HepG2 (cell line): Measurements from ENCODE around the gene SGIP1. TPM values are rescaled to one million over a fixed set of nuclear protein-coding genes. Genes with fewer than 3 reads are reported as not detected.

Source experiments
- ATAC-seq: fragments of 200-7000 bp; cut with Tn5 transposase; 3 replicates; pipeline ENCODE4 v1.9.1; 2020; ENCODE audit warnings: mild to moderate bottlenecking, moderate library complexity
- BruUV-seq: library from RNA; stranded (reverse); fragments of 400-500 nt; replicated peaks from 2 replicates; lab custom pipeline; 2021; lab: Mats Ljungman, UMichigan
- CTCF ChIA-PET: fragments of 300-600 bp; formaldehyde crosslinking; extraction: SDS; loops from one replicate; lab custom pipeline; 2021; ENCODE audit warnings: low total read pairs, inconsistent platforms, low intra/inter-chr PET ratio; lab: Yijun Ruan, JAX
- POLR2A ChIA-PET: fragments of 350-600 bp; sonication (Branson Sonifier 250); formaldehyde crosslinking; loops from one replicate; lab custom pipeline; 2020; ENCODE audit warnings: antibody characterized with exemption, inconsistent platforms; lab: Yijun Ruan, JAX
- DNase-seq: peaks from one replicate; pipeline ENCODE4 v3.0.0-alpha.2; 2015; ENCODE audit warnings: low spot score
- FAIRE-seq: peaks from 3 replicates; lab custom pipeline; 2011; peaks lifted over from hg19 to GRCh38; lab: Jason Lieb, UNC
- H2AFZ ChIP-seq: one replicate; pipeline ENCODE4 v1.6.1; 2011; ENCODE audit warnings: low read length, inconsistent platforms
- H3K27ac ChIP-seq: fragments of 300-600 bp; 3 replicates; pipeline ENCODE4 v1.8.0; 2011; ENCODE audit warnings: mixed run types, mild to moderate bottlenecking, mixed read lengths, low read length, inconsistent platforms; ENCODE audit not compliant: insufficient read depth; ENCODE audit errors: extremely low read length
- H3K27me3 ChIP-seq, 2 experiments: fragments of 200-600 bp in 1 of 2; 2 replicates in 1 of 2; 3 replicates in 1 of 2; pipeline versions ENCODE4 v1.6.0 to v1.8.0; 2011; ENCODE audit warnings: low read length in 2 of 2, mild to moderate bottlenecking in 2 of 2, moderate library complexity in 2 of 2, inconsistent platforms in 1 of 2; ENCODE audit not compliant: insufficient read depth in 2 of 2, control insufficient read depth in 1 of 2
- H3K36me3 ChIP-seq, 2 experiments: fragments of 200-600 bp in 1 of 2; replicated peaks in 1 of 2; 2 replicates in 1 of 2; 3 replicates in 1 of 2; pipeline versions ENCODE4 v1.5.1 to v1.8.0; 2011; ENCODE audit warnings: low read length in 2 of 2, inconsistent platforms in 1 of 2; ENCODE audit not compliant: insufficient read depth in 2 of 2, control insufficient read depth in 1 of 2
- H3K4me1 ChIP-seq: 2 replicates; pipeline ENCODE4 v1.5.1; 2012; ENCODE audit warnings: low read length, inconsistent platforms; ENCODE audit not compliant: insufficient read depth
- H3K4me2 ChIP-seq: 2 replicates; pipeline ENCODE4 v1.6.0; 2011; ENCODE audit warnings: low read depth, low read length, inconsistent platforms
- H3K4me3 ChIP-seq, 3 experiments: fragments of 200-600 bp in 1 of 3; sonication (generic), shearing (Covaris generic) in 1 of 3; replicated peaks in 1 of 3; 2 replicates each; pipeline ENCODE4 v1.5.1; 2011 to 2016; ENCODE audit warnings: low read length in 3 of 3, inconsistent platforms in 2 of 3, low read depth in 2 of 3, mild to moderate bottlenecking in 2 of 3, control low read depth in 1 of 3, mixed read lengths in 1 of 3; ENCODE audit not compliant: insufficient read depth in 1 of 3
- H3K79me2 ChIP-seq: one replicate; pipeline ENCODE4 v1.6.1; 2011; ENCODE audit warnings: low read length, inconsistent platforms; ENCODE audit not compliant: insufficient read depth
- H3K9ac ChIP-seq: 2 replicates; pipeline ENCODE4 v1.6.0; 2011; ENCODE audit warnings: mild to moderate bottlenecking, low read depth, low read length, inconsistent platforms; ENCODE audit not compliant: insufficient read depth
- H3K9me3 ChIP-seq: 2 replicates; pipeline ENCODE4 v1.5.1; 2012; ENCODE audit warnings: mild to moderate bottlenecking, low read length
- H4K20me1 ChIP-seq: 2 replicates; pipeline ENCODE4 v1.6.0; 2011; ENCODE audit warnings: inconsistent platforms, mild to moderate bottlenecking, low read length, moderate library complexity; ENCODE audit not compliant: insufficient read depth
- GABPB1 ChIP-seq: IDR thresholded peaks from 2 replicates; pipeline ENCODE4 v1.6.1; 2016; ENCODE audit warnings: mild to moderate bottlenecking, missing genetic modification reagents, moderate library complexity, missing compliant biosample characterization
- ZNF331 ChIP-seq: sonication (generic); formaldehyde crosslinking; IDR thresholded peaks from 2 replicates; pipeline ENCODE4 v1.4.0; 2020; ENCODE audit warnings: missing genetic modification reagents
- ZNF724P ChIP-seq: sonication (generic); formaldehyde crosslinking; IDR thresholded peaks from 2 replicates; pipeline ENCODE4 v1.8.0; 2022; ENCODE audit warnings: missing genetic modification reagents, borderline replicate concordance
- WGBS: methylation state at CpG from one replicate; pipeline ENCODE4 v1.1.6; 2017; ENCODE audit warnings: low lambda C conversion rate; 5-methylcytosine and 5-hydroxymethylcytosine counted together
- in situ Hi-C: cut with HindIII; loops from 2 replicates; pipeline ENCODE4 v1.10.0; 2017; ENCODE audit warnings: low pct_unique_long_range_greater_than_20kb; ENCODE audit not compliant: extremely low pct_ligation_motif_present
- intact Hi-C: fragments of 100-400 bp; cut with micrococcal nuclease; formaldehyde crosslinking; loops from one replicate; pipeline ENCODE4 v1.10.0; 2022; ENCODE audit not compliant: unreplicated experiment
- polyA plus RNA-seq, 8 experiments: library from polyadenylated mRNA; depleted of rRNA in 3 of 8; stranded (reverse) in 7 of 8; unstranded in 1 of 8; fragments of >200 nt; fragmentation: Illumina TruSeq in 4 of 8; extraction: Trizol in 4 of 8; gene quantifications; 2 replicates each; pipeline versions ENCODE4 v1.2.1 to v1.2.3, GENCODE V29; 2011 to 2016; ENCODE audit warnings: low read depth in 4 of 8, missing spikeins in 1 of 8, mixed read lengths in 1 of 8; ENCODE audit not compliant: insufficient read depth in 1 of 8
- total RNA-seq, 5 experiments: library from RNA; depleted of rRNA; stranded (reverse); fragments of >200 nt; fragmentation: Illumina TruSeq; extraction: Trizol; gene quantifications; 2 replicates each; pipeline ENCODE4 v1.2.3, GENCODE V29; 2016; ENCODE audit warnings: low read depth in 1 of 5
- TF ChIP-seq, protein P1 (sequence below): fragments of 450-650 bp; IDR thresholded peaks from 2 replicates; pipeline ENCODE4 v1.6.1; 2016
- TF ChIP-seq, protein P2 (sequence below): sonication (generic); formaldehyde crosslinking; IDR thresholded peaks from 2 replicates; pipeline ENCODE4 v1.4.0; 2020; ENCODE audit warnings: missing genetic modification reagents, low read depth, mild to moderate bottlenecking, borderline replicate concordance
- TF ChIP-seq, protein P3 (sequence below): sonication (generic); formaldehyde crosslinking; conservative IDR thresholded peaks from 2 replicates; pipeline ENCODE4 v1.8.0; 2022; ENCODE audit warnings: mild to moderate bottlenecking, moderate library complexity, missing genetic modification reagents
- TF ChIP-seq, protein P4 (sequence below): sonication (generic); formaldehyde crosslinking; IDR thresholded peaks from one replicate; pipeline ENCODE4 v1.5.1; 2020; ENCODE audit warnings: mild to moderate bottlenecking, missing genetic modification reagents; ENCODE audit errors: not compliant biosample characterization
- TF ChIP-seq, protein P5 (sequence below): sonication (generic); formaldehyde crosslinking; IDR thresholded peaks from 2 replicates; pipeline ENCODE4 v1.9.0; 2022; ENCODE audit warnings: low read depth, missing genetic modification reagents

The SGIP1 gene
- total and polyA plus RNA-seq, 2 of the 13 experiments (the other 11 are each of a cell fraction or from before 2014, with no cell fraction given) = not detected

DNA sequence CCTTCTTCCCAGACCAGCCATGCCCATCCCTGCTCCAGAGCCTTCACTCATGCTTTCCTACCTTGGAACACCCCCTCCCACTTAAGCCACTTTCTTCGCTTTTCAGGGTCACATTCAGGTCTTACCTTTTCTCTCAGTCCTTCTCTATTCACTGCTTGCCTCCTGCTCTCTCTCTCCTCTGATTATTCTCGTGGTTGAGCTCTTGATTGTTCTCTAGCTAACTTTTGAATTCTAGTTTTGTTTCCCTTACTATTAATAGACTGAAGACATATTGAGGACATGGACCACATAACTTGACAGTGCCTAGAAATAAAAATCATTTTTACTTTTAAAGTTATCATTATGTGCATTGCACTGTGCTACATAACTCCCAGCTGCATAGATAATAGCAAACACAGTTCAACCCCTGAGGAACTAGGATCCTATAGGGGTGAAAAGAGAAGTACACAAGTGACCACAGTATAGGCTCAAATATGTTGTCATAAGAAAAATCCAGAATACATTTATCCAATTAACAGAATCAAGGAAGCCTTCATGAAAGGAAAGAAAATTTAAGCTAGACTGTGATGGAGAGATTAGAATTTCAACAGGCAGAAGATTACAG lies 245.6 kb downstream of the SGIP1 start:
- ChIA-PET POLR2A (no interaction called here), CTCF (no interaction called here)
- Histone ChIP-seq H2AFZ (no peak overlapping the region), H3K36me3 (no peaks in the 10 kb centered on the region), H4K20me1 (no peaks in the 10 kb centered on the region), H3K79me2 (no peaks in the 10 kb centered on the region), H3K4me1 (no peaks in the 10 kb centered on the region), H3K4me2 (no peak overlapping the region), H3K9me3 (no peaks in the 10 kb centered on the region), H3K27ac (no peak overlapping the region), H3K27me3 (no peaks in the 10 kb centered on the region), H3K9ac (no peak overlapping the region), H3K4me3 (no peak overlapping the region)
- 8% methylated on average over 2 of the region's 2 CpGs for WGBS
- ATAC-seq (no peak), FAIRE-seq (no peak), DNase-seq (no peak)
- BruUV-seq = no TSS peak
- in situ Hi-C loops (no loop called here), intact Hi-C loops (no loop called here)
- TF ChIP-seq, protein P1, sequence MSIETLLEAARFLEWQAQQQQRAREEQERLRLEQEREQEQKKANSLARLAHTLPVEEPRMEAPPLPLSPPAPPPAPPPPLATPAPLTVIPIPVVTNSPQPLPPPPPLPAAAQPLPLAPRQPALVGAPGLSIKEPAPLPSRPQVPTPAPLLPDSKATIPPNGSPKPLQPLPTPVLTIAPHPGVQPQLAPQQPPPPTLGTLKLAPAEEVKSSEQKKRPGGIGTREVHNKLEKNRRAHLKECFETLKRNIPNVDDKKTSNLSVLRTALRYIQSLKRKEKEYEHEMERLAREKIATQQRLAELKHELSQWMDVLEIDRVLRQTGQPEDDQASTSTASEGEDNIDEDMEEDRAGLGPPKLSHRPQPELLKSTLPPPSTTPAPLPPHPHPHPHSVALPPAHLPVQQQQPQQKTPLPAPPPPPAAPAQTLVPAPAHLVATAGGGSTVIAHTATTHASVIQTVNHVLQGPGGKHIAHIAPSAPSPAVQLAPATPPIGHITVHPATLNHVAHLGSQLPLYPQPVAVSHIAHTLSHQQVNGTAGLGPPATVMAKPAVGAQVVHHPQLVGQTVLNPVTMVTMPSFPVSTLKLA = no peak
- TF ChIP-seq, protein P2, sequence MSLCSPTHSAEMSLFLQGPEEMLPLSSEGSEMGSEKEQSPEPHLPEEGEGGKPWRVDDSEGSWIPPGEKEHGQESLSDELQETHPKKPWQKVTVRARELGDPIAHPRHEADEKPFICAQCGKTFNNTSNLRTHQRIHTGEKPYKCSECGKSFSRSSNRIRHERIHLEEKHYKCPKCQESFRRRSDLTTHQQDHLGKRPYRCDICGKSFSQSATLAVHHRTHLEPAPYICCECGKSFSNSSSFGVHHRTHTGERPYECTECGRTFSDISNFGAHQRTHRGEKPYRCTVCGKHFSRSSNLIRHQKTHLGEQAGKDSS (CRISPR knock-in tag) = no peak
- TF ChIP-seq GABPB1 (no peak), ZNF724P (CRISPR knock-in tag) (no peak), ZNF331 (CRISPR knock-in tag) (no peak)
- TF ChIP-seq, protein P3, sequence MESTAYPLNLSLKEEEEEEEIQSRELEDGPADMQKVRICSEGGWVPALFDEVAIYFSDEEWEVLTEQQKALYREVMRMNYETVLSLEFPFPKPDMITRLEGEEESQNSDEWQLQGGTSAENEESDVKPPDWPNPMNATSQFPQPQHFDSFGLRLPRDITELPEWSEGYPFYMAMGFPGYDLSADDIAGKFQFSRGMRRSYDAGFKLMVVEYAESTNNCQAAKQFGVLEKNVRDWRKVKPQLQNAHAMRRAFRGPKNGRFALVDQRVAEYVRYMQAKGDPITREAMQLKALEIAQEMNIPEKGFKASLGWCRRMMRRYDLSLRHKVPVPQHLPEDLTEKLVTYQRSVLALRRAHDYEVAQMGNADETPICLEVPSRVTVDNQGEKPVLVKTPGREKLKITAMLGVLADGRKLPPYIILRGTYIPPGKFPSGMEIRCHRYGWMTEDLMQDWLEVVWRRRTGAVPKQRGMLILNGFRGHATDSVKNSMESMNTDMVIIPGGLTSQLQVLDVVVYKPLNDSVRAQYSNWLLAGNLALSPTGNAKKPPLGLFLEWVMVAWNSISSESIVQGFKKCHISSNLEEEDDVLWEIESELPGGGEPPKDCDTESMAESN = no peak
- TF ChIP-seq, protein P4, sequence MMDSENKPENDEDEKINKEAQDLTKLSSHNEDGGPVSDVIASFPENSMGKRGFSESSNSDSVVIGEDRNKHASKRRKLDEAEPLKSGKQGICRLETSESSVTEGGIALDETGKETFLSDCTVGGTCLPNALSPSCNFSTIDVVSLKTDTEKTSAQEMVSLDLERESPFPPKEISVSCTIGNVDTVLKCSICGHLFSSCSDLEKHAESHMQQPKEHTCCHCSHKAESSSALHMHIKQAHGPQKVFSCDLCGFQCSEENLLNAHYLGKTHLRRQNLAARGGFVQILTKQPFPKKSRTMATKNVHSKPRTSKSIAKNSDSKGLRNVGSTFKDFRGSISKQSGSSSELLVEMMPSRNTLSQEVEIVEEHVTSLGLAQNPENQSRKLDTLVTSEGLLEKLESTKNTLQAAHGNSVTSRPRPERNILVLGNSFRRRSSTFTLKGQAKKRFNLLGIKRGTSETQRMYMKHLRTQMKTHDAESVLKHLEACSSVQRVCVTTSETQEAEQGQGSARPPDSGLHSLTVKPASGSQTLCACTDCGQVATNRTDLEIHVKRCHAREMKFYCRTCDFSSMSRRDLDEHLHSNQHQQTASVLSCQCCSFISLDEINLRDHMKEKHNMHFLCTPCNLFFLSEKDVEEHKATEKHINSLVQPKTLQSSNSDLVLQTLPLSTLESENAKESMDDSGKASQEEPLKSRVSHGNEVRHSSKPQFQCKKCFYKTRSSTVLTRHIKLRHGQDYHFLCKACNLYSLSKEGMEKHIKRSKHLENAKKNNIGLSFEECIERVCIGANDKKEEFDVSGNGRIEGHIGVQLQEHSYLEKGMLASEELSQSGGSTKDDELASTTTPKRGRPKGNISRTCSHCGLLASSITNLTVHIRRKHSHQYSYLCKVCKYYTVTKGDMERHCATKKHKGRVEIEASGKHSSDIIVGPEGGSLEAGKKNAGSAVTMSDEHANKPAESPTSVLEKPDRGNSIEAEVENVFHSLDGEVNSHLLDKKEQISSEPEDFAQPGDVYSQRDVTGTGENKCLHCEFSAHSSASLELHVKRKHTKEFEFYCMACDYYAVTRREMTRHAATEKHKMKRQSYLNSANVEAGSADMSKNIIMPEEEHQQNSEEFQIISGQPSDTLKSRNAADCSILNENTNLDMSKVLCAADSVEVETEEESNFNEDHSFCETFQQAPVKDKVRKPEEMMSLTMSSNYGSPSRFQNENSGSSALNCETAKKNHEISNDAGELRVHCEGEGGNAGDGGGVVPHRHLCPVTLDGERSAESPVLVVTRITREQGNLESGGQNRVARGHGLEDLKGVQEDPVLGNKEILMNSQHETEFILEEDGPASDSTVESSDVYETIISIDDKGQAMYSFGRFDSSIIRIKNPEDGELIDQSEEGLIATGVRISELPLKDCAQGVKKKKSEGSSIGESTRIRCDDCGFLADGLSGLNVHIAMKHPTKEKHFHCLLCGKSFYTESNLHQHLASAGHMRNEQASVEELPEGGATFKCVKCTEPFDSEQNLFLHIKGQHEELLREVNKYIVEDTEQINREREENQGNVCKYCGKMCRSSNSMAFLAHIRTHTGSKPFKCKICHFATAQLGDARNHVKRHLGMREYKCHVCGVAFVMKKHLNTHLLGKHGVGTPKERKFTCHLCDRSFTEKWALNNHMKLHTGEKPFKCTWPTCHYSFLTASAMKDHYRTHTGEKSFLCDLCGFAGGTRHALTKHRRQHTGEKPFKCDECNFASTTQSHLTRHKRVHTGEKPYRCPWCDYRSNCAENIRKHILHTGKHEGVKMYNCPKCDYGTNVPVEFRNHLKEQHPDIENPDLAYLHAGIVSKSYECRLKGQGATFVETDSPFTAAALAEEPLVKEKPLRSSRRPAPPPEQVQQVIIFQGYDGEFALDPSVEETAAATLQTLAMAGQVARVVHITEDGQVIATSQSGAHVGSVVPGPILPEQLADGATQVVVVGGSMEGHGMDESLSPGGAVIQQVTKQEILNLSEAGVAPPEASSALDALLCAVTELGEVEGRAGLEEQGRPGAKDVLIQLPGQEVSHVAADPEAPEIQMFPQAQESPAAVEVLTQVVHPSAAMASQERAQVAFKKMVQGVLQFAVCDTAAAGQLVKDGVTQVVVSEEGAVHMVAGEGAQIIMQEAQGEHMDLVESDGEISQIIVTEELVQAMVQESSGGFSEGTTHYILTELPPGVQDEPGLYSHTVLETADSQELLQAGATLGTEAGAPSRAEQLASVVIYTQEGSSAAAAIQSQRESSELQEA (CRISPR knock-in tag) = no peak
- TF ChIP-seq, protein P5, sequence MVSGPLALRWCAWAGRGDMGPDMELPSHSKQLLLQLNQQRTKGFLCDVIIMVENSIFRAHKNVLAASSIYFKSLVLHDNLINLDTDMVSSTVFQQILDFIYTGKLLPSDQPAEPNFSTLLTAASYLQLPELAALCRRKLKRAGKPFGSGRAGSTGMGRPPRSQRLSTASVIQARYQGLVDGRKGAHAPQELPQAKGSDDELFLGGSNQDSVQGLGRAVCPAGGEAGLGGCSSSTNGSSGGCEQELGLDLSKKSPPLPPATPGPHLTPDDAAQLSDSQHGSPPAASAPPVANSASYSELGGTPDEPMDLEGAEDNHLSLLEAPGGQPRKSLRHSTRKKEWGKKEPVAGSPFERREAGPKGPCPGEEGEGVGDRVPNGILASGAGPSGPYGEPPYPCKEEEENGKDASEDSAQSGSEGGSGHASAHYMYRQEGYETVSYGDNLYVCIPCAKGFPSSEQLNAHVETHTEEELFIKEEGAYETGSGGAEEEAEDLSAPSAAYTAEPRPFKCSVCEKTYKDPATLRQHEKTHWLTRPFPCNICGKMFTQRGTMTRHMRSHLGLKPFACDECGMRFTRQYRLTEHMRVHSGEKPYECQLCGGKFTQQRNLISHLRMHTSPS (CRISPR knock-in tag) = no peak
